NCI-H1048 (cell line): ENCODE results near the gene ADCY1.

Experiments
- DNase-seq: peaks from one replicate; lab custom pipeline; 2025; lab: John Stamatoyannopoulos, UW

Gene ADCY1

DNA sequence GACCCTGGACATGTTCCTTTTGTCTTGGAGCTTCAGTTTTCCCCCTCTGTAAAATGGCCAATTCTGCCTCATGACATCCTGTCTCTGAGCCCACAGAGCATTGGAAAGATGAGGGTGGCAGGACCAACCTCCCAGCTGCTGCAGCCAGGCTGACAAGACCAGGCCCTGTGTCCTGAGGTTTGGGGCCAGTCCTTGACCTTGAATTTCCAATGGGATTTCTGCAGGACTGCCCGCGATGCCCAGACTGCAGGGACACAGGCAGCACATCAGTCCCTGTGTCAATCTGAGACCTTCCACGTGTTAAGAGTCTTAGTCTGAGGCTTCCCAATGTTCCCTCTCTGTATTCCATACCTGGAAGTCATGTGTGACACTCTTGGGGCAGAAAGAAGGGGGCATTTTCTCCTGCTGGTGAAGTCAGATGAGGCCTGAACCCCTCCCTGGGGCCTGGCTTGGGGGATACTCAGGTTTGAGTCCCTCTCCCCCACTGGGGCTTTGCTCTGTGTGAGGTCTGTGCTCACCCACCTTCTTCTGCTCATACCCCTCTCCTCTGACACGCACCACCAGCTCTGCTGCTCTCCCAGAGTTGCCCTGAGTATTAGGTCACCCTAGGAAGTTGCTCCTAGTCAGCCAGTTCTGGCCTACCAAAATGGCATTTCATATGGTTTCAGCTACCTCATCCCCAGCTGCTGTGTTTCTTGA lies 79.2 kb downstream of the ADCY1 start:
- DNase-seq, result no peak

DNA sequence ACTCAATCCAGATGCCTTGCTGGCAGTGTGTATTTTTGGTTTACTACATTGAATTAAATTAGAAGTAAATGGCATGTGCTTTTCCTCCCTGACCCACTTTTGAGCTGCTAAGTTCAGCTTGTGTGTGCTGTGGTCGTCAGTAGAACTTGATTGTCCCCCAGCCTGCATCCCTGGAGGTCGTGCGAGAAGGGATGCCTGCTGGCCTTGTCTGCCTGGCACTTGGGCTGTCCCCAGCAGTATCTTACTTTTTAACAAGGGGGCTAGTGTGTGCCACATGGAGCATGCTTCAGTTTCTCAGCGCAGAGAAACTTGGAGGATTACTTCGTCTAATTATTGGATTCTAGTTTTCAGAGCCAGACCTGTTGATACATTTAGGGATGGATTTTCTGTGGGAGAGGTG lies 80.2 kb downstream of the ADCY1 start:
- no peak for DNase-seq

DNA sequence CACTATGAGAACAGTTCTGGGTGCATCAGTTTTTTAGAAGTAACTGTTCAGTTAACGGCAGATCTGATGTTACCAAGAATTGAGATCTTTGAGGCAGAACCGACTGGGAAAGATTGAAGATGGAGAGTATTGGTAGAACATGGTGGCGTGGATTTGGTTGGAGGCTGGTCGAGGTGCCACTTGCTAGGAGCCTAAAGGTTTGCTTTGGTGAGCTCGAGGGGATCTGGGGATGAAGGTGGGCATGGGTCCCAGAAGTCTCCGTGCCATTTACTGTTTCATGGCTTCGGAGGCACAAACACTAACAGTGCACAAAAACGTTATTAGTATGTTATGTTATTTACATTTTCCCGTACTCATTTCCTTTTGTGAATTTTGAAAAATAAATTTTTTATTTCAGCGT lies 81.4 kb downstream of the ADCY1 start:
- no peak for DNase-seq

DNA sequence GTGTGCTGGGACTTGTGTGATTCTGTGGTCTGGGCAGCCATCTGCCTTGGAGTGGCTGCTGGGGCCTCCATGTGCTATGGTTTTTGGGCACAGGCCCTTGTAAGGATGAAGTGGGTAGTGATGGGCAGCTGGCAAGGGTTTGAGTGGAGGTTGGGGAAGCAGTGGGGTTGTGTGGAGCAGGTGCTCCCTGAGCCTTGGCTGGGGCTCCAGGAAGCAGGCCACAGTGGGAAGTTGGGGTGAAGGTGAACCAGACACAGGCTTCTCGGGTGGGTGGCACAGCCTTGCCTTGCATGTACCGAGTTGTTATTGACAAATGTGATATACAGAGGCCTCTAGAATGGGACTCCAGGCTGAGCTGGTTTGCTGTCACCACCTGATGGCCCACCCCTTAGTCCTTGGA lies 82.3 kb downstream of the ADCY1 start:
- DNase-seq, result no peak

DNA sequence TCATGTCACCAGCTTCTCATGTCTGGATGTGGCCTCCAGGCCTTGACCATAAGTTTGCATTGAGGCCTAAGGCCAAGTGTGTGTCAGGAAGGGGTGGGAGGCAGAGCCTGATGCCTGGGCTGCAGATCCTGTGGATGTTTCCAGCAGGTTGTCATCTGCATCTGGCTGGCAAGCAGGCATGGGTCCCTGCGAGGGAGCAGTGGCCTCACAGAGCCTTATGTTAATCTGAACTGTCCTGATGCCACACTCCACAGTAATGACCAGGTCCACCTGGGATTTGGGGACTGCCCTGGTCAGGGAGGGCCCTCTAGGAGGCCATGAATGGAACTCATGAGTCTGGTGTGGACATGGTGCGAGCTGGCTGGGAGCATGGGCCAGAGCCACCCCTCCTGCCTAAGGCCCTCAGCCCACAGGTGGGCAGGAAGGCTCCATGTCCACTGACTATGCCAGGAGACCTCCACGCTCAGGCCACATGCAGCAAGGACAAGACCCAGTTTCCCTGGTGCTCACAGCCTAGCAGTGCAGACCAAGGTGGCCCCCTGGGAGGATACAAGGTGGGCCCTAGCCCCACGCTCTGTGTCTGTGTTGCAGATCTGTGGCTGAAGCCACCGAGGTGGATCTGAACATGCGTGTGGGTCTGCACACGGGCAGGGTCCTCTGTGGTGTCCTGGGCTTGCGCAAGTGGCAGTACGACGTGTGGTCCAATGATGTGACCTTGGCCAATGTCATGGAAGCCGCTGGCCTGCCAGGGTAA lies 83.1 kb downstream of the ADCY1 start:
- DNase-seq, result no peak

DNA sequence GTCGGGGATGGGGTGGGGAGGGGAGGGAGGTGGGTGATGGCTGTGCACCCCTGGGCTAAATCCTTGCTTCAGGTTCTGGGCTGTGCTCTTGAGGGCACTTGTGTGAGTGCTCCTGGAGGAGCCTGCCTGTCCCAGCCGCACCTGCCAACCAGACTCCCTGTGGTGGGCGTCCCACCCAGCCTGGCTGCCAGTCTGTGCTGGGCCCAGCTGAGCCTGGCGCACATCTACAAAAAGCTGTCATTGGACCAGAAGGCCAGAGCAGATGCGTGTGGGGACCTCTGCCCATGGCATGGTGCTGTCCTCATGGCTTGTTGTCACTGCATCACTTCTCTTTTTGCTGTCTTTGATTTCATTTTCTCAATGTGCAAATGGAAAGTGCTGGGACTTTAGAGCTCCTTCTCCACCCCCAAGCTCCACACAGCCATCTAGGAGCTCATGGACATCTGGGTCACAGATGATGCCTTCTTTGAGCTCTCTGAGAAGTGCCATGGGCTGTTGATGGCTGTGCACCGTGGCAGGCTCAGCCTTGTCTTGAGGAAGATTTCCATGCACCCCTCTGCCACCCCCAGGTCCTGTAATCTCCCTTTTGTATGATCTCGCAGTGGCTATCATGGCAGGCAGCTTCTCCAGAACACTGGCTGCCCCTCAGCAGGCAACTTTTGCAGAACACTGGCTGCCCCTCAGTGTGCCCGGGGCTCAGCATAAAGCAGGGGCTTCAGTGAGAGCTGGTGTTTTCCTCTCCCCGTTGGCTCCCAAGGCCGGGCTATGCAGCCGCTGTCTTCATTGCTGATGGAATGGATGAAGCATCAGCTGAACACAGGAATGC lies 83.9 kb downstream of the ADCY1 start:
- DNase-seq, result no peak

DNA sequence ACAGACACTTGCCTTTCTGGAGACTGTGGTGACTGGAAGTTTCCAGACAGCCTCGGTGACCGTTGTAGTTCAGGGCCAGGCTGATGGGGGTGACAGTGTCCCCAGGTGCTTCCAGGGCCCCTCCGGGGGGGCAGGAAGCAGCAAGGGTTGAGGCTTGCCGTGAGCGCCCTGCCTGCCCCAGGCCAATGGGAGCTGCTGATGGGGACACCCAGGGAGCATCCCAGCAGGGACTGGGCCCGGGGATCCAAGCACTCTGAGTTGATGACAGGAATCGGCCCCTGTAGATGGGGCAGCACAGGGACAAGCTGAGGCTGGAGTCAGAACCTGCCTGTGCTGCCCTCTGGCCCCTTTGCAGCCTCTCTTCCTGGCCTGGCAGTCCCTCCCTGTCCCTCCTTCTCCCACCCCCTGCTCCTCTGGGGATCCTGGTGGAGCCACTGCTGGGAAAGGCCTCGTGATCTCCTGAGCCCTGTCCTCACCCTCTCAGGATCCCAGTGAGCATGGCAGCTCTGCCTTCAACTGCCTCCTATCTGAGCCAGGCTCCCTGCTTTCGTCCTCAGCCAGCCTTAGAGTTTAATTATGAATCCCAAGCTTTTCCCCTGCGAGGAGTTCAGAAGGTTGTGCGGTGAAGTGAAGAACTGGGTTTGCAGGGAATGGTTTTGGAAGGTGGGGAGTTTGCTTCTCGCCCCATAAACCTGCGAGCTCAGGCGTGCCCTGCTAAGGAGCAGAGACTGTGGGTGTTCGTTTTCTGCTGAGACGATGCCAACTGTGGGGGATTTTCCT lies 84.7 kb downstream of the ADCY1 start:
- DNase-seq, result no peak

DNA sequence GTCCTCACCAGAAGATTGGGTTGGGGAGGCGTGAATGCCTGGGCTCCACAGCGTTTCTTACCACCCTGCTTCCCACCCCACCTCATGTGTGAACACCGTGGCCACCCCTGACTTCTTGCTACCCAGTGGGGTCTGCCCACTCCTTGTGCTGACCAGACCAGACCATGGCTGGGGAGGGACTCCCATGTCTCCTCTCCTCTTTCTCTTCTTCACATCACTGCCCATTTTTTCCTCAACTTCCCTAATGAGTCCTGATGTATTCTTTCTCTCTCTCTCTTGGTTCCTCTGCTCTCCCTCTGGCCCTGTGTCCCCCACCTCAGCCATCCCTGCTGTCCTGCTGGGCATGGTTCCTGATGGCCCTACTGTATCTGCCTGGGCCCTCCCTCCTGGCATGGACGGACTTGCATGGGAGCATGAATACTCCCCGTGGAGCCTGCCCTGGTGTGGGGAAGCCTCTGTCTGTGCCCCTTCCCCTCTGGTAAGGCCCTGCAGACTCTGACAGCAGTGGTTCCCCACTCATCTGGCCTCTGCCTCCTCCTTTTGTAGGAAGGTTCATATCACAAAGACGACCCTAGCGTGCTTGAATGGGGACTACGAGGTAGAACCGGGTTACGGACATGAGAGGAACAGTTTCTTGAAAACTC lies 85.5 kb downstream of the ADCY1 start:
- no peak for DNase-seq

DNA sequence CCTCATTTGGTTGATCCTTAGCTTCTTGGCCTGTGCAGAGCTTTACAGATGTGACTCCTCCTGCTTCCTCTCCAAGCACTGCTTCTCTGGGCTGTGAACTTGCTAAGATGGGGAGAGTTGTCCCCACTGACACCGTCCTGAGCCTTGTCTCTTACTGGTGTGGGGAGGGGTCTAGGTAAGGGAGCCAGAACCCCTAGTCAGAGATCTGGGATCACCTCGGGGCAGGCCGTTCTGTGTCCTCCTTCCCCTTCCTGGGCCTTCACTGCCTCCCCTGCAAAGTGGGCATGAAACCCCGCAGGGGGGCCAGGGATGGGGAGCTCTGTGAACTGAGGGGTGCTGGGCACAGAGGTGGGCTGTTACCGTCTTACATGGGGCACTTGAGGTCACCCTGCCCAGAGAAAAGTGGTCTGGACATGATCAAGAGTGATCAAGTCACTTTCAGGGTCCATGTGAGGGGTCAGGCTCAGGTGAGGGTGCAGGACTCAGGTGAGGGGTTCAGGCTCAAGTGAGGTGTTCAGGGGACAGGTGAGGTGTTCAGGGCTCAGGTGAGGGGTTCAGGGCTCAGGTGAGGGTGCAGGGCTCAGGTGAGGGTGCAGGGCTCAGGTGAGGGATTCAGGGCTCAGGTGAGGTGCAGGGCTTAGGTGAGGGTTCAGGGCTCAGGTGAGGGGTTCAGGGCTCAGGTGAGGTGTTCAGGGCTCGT lies 86.2 kb downstream of the ADCY1 start:
- no peak for DNase-seq

DNA sequence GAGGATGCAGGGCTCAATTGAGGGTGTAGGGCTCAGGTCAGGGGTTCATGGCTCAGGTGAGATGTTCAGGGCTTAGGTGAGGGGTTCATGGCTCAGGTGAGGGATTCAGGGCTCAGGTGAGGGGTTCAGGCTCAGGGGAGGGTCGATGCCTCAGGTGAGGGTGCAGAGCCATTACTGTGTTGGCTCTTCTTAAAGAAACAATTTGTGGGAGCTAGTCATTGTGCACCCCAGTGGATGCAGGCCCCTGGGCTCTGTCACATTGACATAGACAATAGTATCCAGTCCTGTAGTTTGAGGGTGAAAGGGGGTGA lies 86.7 kb downstream of the ADCY1 start:
- DNase-seq, result no peak

DNA sequence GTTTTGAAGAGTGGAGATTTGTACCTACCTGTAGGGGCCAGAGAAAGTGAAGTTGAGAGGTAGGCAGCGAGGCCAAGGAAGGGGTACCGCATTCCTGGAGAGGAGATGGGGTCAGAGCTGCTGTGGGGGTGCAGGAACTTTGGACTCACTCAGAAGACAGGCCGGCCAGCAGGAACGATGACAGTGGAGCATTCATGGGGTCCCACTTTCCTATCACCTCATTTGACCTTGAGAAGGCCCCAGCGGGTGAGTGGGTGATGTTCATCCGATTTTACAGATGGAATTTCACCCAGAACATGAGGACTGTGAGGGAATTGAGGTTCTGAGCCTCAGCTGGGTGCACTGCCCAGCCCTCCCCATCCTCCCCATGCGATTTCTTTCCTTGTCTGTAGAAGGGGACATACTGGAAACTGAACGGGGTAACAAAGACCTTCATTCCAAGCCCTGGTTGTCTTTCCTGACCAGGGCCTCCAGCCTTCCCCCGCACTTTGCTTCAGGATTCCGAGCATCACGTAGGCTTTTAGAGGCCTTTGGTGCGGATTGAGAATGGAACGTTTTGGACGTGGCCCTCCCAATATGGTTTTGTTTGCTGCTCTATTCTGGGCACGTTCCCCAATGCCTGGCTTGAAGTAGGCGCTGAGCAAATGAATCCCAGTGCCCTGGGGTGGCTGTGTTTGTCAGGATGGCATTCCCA lies 87.3 kb downstream of the ADCY1 start:
- no peak for DNase-seq

DNA sequence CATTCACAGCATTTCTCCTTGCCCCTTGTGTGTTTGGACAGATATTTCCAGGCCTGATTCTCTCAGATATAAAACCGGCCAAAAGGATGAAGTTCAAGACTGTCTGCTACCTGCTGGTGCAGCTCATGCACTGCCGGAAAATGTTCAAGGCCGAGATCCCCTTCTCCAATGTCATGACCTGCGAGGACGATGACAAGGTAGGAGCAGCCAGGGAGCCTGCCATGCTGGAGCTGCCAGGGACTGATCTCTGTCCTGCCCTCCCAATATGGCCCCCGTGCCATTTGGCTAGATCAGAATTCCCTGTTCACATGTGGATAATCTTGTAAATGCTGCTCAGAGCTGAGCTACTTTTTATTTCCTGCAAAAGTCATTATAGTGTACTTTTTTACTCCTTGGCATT lies 87.8 kb downstream of the ADCY1 start:
- DNase-seq, result no peak

DNA sequence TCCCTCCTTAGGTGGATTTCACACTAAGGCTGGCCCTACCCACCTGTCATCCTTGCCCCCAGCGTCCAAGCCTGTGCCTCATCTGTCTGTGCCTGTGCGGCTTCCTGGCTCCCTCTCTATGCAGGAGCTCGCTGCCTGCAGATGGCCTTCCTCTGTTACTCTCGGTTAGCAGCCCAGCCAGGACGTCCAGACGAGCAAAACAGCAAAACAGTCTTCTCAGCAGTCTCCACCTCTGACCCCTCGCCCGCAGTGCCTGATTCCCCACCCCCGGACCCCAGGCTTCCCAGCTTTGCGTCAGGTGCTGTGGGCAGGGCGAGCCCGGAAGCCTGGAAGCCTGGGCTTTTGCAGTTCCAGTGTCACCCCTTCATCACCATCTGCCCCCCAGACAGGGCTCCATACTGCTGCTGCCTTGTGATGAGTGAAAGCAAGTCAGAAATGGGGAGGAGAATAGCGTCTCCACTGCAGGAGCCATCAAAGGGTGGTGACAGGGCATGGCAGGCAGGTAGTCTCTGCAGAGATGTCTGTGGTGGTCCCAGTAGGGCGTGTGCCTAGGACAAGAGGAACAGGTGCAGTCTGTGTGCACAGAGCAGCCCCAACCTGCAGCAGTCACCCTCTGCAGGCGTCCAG lies 88.5 kb downstream of the ADCY1 start:
- DNase-seq, result no peak

DNA sequence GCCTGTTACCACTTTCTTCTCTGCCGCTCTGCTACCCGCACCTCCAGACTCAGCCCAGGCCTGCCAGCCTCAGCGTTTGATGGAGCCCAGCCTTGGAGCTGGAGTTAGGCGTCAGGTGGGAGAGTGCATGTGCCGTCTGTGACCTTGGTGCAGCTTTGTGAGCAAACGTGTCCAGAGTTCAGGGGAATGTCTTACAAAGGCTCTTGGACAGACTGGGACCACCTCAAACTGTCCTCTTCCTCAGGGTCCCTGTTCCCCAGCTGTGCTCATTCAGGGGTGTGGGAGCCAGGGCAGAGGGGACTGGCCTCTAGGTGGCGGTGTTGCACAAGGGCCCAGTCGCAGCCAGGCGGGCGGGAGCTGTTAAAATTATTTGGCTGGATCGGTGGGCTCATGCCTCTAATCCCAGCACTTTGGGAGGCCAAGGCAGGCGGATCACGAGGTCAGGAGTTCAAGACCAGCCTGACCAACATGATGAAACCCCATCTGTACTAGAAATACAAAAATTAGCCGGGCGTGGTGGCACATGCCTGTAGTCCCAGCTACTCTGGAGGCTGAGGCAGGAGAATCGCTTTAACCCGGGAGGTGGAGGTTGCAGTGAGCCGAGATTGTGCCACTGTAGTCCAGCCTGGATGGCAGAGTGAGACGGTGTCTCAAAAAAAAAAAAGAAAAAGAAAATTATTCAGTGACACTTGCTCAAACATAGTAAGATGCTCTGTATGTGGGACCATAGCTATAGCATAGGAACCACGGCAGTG lies 89.2 kb downstream of the ADCY1 start:
- no peak for DNase-seq

DNA sequence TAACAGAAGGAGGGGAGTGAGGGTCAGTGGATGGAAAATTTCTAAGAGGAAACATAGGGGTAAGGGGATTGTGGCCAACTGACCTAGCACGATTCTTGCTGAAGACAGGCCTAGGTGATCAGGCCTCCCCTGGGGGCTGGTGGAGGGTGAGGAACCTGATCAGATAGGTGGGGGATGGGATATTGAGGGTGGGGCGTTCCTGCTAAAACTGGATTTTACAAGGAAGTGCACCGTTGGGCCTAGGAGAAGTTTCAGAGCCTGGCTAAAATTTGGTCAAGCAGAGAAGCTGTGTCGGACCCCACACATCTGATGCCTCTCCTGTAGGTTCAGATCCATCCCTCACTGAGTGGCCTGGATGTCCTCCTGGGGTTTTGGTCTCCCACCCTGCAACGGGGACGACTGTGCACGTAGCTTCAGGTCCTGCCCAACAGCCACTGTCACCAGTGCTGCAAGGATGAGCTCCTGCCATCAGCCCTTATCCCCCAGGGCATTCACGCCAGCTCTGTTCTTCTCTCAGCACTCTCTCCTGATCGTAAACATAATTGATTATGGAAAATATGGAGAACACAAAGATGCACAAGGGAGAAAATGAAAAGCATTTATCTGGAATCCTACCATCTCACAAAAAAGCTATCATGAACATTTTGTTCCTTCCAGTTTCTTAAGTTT lies 89.9 kb downstream of the ADCY1 start:
- no peak for DNase-seq

DNA sequence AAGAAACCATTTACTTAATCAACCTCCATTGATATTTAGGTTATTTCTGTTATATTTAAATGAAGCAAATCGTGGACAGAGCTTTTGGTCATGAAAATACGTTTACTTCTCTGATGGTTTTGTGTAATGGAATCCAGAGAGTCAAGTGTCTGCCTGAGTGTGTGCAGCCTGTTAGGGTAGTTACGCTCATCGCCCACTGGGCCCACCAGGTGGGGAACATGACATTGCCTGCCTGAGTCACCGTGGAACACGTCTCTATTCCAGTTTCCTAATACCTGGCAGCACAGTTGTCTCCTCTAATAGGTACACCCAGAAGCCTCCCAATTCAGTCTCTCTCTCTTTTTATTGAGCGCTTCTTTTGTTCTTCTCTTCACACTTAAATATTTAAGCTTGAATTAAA lies 91.0 kb downstream of the ADCY1 start:
- DNase-seq, result no peak

DNA sequence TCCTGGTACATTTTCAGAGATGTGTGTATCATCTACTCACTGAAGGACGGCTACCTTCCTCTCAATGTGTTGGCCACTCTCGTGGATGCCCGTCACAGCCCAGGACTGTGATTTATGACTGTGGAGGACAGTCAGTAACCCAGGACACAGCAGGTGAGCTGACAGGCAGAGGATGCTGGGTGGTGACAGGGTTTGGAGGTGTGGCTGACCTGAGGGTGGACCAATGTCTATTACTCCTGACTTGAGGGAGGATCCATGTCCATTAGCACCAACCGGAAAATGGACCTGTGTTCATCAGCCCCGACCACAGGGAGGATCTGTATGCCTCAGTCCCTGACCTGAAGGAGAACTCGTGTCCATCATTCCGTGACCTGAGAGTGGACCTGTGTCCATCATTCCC lies 96.1 kb downstream of the ADCY1 start:
- DNase-seq, result no peak

DNA sequence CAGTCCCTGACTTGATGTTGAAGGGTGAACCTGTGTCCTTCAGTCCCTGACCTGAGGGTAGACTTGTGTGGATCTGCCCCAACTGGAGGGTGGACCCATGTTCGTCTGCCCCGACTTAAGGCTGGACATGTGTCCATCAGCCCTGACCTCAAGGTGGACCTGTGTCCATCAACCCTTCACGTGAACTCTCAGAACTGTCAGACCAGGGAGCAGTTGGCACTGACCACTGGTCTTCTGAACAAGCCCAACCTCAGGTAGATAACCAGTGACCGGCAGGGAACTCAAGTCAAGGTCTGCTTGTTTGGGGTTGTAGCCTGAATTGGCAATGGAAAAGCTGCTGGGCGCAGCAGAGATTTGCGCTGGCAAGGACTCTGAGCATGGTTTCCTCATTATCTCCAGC lies 96.5 kb downstream of the ADCY1 start:
- no peak for DNase-seq
